MCF 10A (cell line): ENCODE results near the gene LRRC63. TPM values are rescaled to one million over a fixed set of nuclear protein-coding genes. Genes with fewer than 3 reads are reported as not detected.

Experiments used
- BruUV-seq: library from RNA; stranded (reverse); fragments of 400-500 nt; replicated peaks from 2 replicates; lab custom pipeline; 2021; lab: Mats Ljungman, UMichigan
- CTCF ChIA-PET: fragments of 300-600 bp; sonication (Branson Sonifier 250); formaldehyde crosslinking; extraction: SDS; loops from one replicate; lab custom pipeline; 2021; ENCODE audit warnings: antibody characterized with exemption, inconsistent platforms; lab: Yijun Ruan, JAX
- POLR2A ChIA-PET: fragments of 300-600, 350-650 bp; sonication (Branson Sonifier 250); formaldehyde crosslinking; extraction: SDS; loops from one replicate; lab custom pipeline; 2020; ENCODE audit warnings: antibody characterized with exemption, inconsistent platforms; lab: Yijun Ruan, JAX
- DNase-seq: peaks from one replicate; pipeline ENCODE4 v3.0.0-alpha.2; 2018; ENCODE audit not compliant: unreplicated experiment
- H3K27ac Mint-ChIP-seq: one replicate; pipeline ENCODE4 v1.8.0; 2022; ENCODE audit warnings: mild to moderate bottlenecking, low read depth, mixed read lengths; ENCODE audit not compliant: unreplicated experiment
- H3K27me3 Mint-ChIP-seq: one replicate; pipeline ENCODE4 v1.8.0; 2022; ENCODE audit warnings: mixed read lengths; ENCODE audit not compliant: insufficient read depth, unreplicated experiment
- H3K36me3 Mint-ChIP-seq: one replicate; pipeline ENCODE4 v1.8.0; 2022; ENCODE audit warnings: mild to moderate bottlenecking, moderate library complexity, mixed read lengths; ENCODE audit not compliant: insufficient read depth, unreplicated experiment
- H3K4me1 Mint-ChIP-seq: one replicate; pipeline ENCODE4 v1.8.0; 2022; ENCODE audit warnings: mixed read lengths; ENCODE audit not compliant: insufficient read depth, unreplicated experiment
- H3K4me3 Mint-ChIP-seq: one replicate; pipeline ENCODE4 v1.8.0; 2022; ENCODE audit warnings: mild to moderate bottlenecking, moderate library complexity, mixed read lengths; ENCODE audit not compliant: unreplicated experiment
- H3K9me3 Mint-ChIP-seq: one replicate; pipeline ENCODE4 v1.8.0; 2022; ENCODE audit warnings: mixed read lengths; ENCODE audit not compliant: unreplicated experiment
- CTCF ChIP-seq: fragments of 200-600 bp; IDR thresholded peaks from one replicate; pipeline ENCODE4 v1.8.0; 2022; ENCODE audit warnings: antibody characterized with exemption, mild to moderate bottlenecking; ENCODE audit not compliant: unreplicated experiment
- intact Hi-C: fragments of 100-400 bp; cut with micrococcal nuclease; formaldehyde crosslinking; loops from 2 replicates; pipeline ENCODE4 v1.14.1; 2022
- total RNA-seq: library from RNA; stranded (reverse); gene quantifications from 2 replicates; pipeline ENCODE4 v1.2.3, GENCODE V29; 2022

Gene LRRC63
- total RNA-seq, 1 experiment from 2014 or later: not detected

GRCh38 chr13:46178143-46178542 lies 33.6 kb upstream of the LRRC63 start:
- no peaks in the 10 kb centered on the region for H3K4me1 Mint-ChIP-seq
- no TSS peak for BruUV-seq
- ChIA-PET POLR2A (interaction anchor here (0.7 to 1.9 kb wide), 2 partner anchors 9 to 11 kb away, joined by 3 to 4 read pairs; no protein-coding TSS in a partner anchor), CTCF (interaction anchor here (1.8 kb wide), 1 partner anchor 18 kb away, joined by 4 read pairs; no protein-coding TSS in a partner anchor)
- H3K4me3 Mint-ChIP-seq: no peak overlapping the region
- no peaks in the 10 kb centered on the region for H3K36me3 Mint-ChIP-seq
- no peak for DNase-seq
- TF ChIP-seq CTCF: no peak
- intact Hi-C loops: no loop called here
- H3K27me3 Mint-ChIP-seq: peaks cover 39% of the 10 kb centered on the region
- no peak overlapping the region for H3K27ac Mint-ChIP-seq
- no peaks in the 10 kb centered on the region for H3K9me3 Mint-ChIP-seq

- no TSS peak for BruUV-seq
Measured at GRCh38 chr13:46178821-46179220, 32.9 kb upstream of the LRRC63 start.

GRCh38 chr13:46179491-46179908 lies 32.2 kb upstream of the LRRC63 start:
- CTCF ChIA-PET: interaction anchor here (0.5 to 0.6 kb wide), 2 partner anchors 160 to 372 kb away, joined by 3 read pairs; no protein-coding TSS in a partner anchor
- no peak for TF ChIP-seq CTCF
- no peaks in the 10 kb centered on the region for H3K9me3 Mint-ChIP-seq
- intact Hi-C loops: no loop called here
- no peak overlapping the region for H3K27ac Mint-ChIP-seq
- H3K27me3 Mint-ChIP-seq: peaks cover 27% of the 10 kb centered on the region
- H3K4me3 Mint-ChIP-seq: no peak overlapping the region
- no TSS peak for BruUV-seq
- DNase-seq: no peak
- POLR2A ChIA-PET: interaction anchor here (1.9 kb wide), 1 partner anchor 12 kb away, joined by 4 read pairs; no protein-coding TSS in a partner anchor
- H3K36me3 Mint-ChIP-seq: no peaks in the 10 kb centered on the region
- H3K4me1 Mint-ChIP-seq: no peaks in the 10 kb centered on the region

More at GRCh38 chr13:46178821-46179220, 32.9 kb upstream of the LRRC63 start:
- Mint-ChIP-seq H3K27me3 (peaks cover 32% of the 10 kb centered on the region), H3K9me3 (no peaks in the 10 kb centered on the region), H3K27ac (no peak overlapping the region), H3K4me3 (no peak overlapping the region), H3K4me1 (no peaks in the 10 kb centered on the region), H3K36me3 (no peaks in the 10 kb centered on the region)
- no peak for TF ChIP-seq CTCF
- no peak for DNase-seq
- ChIA-PET POLR2A (interaction anchor here (1.9 kb wide), 1 partner anchor 11 kb away, joined by 4 read pairs; no protein-coding TSS in a partner anchor), CTCF (interaction anchor here (0.5 to 1.8 kb wide), 2 partner anchors 18 to 372 kb away, joined by 3 to 4 read pairs; no protein-coding TSS in a partner anchor)
- intact Hi-C loops: no loop called here

- H3K9me3 Mint-ChIP-seq: no peaks in the 10 kb centered on the region
- TF ChIP-seq CTCF: no peak
- H3K27me3 Mint-ChIP-seq: peaks cover 34% of the 10 kb centered on the region
- no TSS peak for BruUV-seq
- H3K36me3 Mint-ChIP-seq: no peaks in the 10 kb centered on the region
- H3K27ac Mint-ChIP-seq: no peak overlapping the region
- no peak for DNase-seq
- H3K4me1 Mint-ChIP-seq: no peaks in the 10 kb centered on the region
- ChIA-PET CTCF (interaction anchor here (0.6 kb wide), 1 partner anchor 161 kb away, joined by 3 read pairs; no protein-coding TSS in a partner anchor), POLR2A (no interaction called here)
- intact Hi-C loops: no loop called here
- H3K4me3 Mint-ChIP-seq: no peak overlapping the region
Measured at GRCh38 chr13:46179969-46180763, 31.6 kb upstream of the LRRC63 start.
